ENCODE data around the gene NUDT16L1. TPM values are rescaled to one million over a fixed set of nuclear protein-coding genes. Genes with fewer than 3 reads are reported as not detected.

The NUDT16L1 gene
- total and polyA plus RNA-seq, 2 of the 13 experiments (the other 11 are each of a cell fraction or from before 2014, with no cell fraction given): 28.0 to 40.5 TPM

DNA sequence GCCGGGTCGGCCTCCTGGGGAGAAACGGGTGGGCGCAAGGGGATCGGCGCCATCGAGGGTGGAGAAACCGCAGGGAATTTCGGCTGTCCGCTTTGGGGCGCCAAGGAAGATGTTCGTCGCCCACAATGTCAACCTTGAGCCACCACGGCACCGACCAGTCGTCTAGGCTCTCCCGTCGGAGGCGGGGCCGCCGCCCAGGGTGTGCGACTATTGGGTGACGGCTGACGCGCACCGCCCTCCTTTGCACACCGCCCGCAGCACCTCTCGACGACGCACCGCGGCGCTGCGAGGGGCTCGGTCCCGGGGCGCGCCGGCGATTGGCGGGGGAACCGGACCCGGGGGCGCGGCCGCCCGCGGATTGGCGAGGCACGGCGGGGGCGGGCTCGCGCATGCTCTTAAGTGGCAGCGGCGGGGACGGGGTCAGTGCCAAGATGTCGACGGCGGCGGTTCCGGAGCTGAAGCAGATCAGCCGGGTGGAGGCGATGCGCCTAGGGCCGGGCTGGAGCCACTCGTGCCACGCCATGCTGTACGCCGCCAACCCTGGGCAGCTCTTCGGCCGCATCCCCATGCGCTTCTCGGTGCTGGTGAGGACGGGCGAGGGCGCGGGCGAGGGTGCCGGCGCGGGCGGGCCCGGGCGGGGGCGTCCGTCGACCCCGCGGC, at the start of gene NUDT16L1 (continued):
- TF ChIP-seq, protein P1, sequence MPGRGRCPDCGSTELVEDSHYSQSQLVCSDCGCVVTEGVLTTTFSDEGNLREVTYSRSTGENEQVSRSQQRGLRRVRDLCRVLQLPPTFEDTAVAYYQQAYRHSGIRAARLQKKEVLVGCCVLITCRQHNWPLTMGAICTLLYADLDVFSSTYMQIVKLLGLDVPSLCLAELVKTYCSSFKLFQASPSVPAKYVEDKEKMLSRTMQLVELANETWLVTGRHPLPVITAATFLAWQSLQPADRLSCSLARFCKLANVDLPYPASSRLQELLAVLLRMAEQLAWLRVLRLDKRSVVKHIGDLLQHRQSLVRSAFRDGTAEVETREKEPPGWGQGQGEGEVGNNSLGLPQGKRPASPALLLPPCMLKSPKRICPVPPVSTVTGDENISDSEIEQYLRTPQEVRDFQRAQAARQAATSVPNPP (CRISPR knock-in tag; IDR thresholded peaks at IDR 0.05): peak; percentile 72; the same call in 1 of the 2 replicates
- TF ChIP-seq NFYC (CRISPR knock-in tag; IDR thresholded peaks at IDR 0.05) (peak; percentile 82), ZSCAN9 (CRISPR knock-in tag; IDR thresholded peaks at IDR 0.05; ENCODE audit: borderline replicate concordance) (no peak; the same call in 1 of the 2 replicates), ISL2 (CRISPR knock-in tag; IDR thresholded peaks at IDR 0.05) (no peak), ZNF460 (CRISPR knock-in tag; IDR thresholded peaks at IDR 0.05; ENCODE audit: borderline replicate concordance) (no peak), FLYWCH1 (CRISPR knock-in tag; IDR thresholded peaks at IDR 0.05) (no peak), ZNF331 (CRISPR knock-in tag; IDR thresholded peaks at IDR 0.05) (no peak), KAT2B (IDR thresholded peaks at IDR 0.05; ENCODE audit: borderline replicate concordance, low read depth, low read length) (no peak), ZNF253 (CRISPR knock-in tag; IDR thresholded peaks at IDR 0.05; ENCODE audit: borderline replicate concordance) (no peak), HNRNPK (IDR thresholded peaks at IDR 0.05; ENCODE audit: low read depth, low read length, poor library complexity, severe bottlenecking) (no peak), ZNF274 (CRISPR knock-in tag; IDR thresholded peaks at IDR 0.05) (no peak), ONECUT2 (CRISPR knock-in tag; IDR thresholded peaks at IDR 0.05) (no peak), PCBP2 (optimal IDR thresholded peaks at IDR 0.05; ENCODE audit: low read depth, low read length, poor library complexity, severe bottlenecking) (no peak)
- TF ChIP-seq, protein P2, sequence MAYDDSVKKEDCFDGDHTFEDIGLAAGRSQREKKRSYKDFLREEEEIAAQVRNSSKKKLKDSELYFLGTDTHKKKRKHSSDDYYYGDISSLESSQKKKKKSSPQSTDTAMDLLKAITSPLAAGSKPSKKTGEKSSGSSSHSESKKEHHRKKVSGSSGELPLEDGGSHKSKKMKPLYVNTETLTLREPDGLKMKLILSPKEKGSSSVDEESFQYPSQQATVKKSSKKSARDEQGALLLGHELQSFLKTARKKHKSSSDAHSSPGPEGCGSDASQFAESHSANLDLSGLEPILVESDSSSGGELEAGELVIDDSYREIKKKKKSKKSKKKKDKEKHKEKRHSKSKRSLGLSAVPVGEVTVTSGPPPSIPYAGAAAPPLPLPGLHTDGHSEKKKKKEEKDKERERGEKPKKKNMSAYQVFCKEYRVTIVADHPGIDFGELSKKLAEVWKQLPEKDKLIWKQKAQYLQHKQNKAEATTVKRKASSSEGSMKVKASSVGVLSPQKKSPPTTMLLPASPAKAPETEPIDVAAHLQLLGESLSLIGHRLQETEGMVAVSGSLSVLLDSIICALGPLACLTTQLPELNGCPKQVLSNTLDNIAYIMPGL (CRISPR knock-in tag; IDR thresholded peaks at IDR 0.05; ENCODE audit: borderline replicate concordance in 1 of 2, low read depth in 1 of 2): peak; percentile 6 to 12; a peak in 2 of 4 replicates
- TF ChIP-seq, protein P3, sequence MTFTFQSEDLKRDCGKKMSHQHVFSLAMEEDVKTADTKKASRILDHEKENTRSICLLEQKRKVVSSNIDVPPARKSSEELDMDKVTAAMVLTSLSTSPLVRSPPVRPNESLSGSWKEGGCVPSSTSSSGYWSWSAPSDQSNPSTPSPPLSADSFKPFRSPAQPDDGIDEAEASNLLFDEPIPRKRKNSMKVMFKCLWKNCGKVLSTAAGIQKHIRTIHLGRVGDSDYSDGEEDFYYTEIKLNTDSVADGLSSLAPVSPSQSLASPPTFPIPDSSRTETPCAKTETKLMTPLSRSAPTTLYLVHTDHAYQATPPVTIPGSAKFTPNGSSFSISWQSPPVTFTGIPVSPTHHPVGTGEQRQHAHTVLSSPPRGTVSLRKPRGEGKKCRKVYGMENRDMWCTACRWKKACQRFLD (CRISPR knock-in tag; IDR thresholded peaks at IDR 0.05; ENCODE audit: borderline replicate concordance): no peak
- TF ChIP-seq, protein P4, sequence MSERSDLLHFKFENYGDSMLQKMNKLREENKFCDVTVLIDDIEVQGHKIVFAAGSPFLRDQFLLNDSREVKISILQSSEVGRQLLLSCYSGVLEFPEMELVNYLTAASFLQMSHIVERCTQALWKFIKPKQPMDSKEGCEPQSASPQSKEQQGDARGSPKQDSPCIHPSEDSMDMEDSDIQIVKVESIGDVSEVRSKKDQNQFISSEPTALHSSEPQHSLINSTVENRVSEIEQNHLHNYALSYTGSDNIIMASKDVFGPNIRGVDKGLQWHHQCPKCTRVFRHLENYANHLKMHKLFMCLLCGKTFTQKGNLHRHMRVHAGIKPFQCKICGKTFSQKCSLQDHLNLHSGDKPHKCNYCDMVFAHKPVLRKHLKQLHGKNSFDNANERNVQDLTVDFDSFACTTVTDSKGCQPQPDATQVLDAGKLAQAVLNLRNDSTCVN (CRISPR knock-in tag; IDR thresholded peaks at IDR 0.05; ENCODE audit: borderline replicate concordance): no peak
- TF ChIP-seq, protein P5, sequence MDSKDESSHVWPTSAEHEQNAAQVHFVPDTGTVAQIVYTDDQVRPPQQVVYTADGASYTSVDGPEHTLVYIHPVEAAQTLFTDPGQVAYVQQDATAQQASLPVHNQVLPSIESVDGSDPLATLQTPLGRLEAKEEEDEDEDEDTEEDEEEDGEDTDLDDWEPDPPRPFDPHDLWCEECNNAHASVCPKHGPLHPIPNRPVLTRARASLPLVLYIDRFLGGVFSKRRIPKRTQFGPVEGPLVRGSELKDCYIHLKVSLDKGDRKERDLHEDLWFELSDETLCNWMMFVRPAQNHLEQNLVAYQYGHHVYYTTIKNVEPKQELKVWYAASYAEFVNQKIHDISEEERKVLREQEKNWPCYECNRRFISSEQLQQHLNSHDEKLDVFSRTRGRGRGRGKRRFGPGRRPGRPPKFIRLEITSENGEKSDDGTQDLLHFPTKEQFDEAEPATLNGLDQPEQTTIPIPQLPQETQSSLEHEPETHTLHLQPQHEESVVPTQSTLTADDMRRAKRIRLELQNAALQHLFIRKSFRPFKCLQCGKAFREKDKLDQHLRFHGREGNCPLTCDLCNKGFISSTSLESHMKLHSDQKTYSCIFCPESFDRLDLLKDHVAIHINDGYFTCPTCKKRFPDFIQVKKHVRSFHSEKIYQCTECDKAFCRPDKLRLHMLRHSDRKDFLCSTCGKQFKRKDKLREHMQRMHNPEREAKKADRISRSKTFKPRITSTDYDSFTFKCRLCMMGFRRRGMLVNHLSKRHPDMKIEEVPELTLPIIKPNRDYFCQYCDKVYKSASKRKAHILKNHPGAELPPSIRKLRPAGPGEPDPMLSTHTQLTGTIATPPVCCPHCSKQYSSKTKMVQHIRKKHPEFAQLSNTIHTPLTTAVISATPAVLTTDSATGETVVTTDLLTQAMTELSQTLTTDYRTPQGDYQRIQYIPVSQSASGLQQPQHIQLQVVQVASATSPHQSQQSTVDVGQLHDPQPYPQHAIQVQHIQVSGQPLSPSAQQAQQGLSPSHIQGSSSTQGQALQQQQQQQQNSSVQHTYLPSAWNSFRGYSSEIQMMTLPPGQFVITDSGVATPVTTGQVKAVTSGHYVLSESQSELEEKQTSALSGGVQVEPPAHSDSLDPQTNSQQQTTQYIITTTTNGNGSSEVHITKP (CRISPR knock-in tag; IDR thresholded peaks at IDR 0.05; ENCODE audit: low read depth): no peak

All from HepG2 (cell line).